Measurements from ENCODE around the gene TAMALIN.

The TAMALIN gene

GRCh38 chr12:52045794-52046199 lies 39.1 kb downstream of the TAMALIN start:
- H3K9me3 Mint-ChIP-seq = no peaks in the 10 kb centered on the region
- no peak overlapping the region for H3K4me3 Mint-ChIP-seq
- peaks cover 54% of the 10 kb centered on the region for H3K4me1 Mint-ChIP-seq
- peaks cover 28% of the 10 kb centered on the region for H3K36me3 Mint-ChIP-seq (ENCODE audit: low read depth)
- H3K27me3 Mint-ChIP-seq = no peaks in the 10 kb centered on the region
- ATAC-seq (no peak), DNase-seq (no peak)
- no peak overlapping the region for H3K27ac Mint-ChIP-seq

DNA sequence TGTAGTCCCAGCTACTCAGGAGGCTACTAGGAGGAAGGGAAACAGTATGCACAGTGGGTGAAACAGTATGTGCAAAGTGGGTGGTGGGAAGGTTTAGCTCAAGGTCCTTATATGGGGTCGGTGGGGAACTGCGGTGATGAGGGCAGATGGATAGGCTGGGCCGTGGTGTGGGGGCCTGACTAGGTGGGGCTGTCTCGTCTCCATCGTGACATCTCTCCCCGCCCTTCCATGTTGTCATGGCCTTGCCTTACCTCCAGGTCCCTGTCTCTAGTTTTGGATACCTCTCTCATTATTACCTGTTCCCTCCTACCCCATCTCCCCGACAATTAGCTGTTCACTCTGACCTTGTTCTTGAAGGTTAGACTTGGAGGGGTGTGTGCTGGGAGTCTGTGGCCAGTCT lies 40.1 kb downstream of the TAMALIN start:
- Mint-ChIP-seq H3K27me3 (no peaks in the 10 kb centered on the region), H3K9me3 (no peaks in the 10 kb centered on the region), H3K4me1 (peaks cover 48% of the 10 kb centered on the region), H3K4me3 (no peak overlapping the region), H3K27ac (no peak overlapping the region), H3K36me3 (ENCODE audit: low read depth) (peaks cover 30% of the 10 kb centered on the region)
- ATAC-seq (no peak), DNase-seq (no peak)

GRCh38 chr12:52049286-52049685 lies 42.5 kb downstream of the TAMALIN start:
- Mint-ChIP-seq H3K9me3 (no peaks in the 10 kb centered on the region), H3K4me3 (peak overlapping the region; percentile 99), H3K27me3 (no peaks in the 10 kb centered on the region), H3K36me3 (ENCODE audit: low read depth) (peaks cover 30% of the 10 kb centered on the region), H3K27ac (peak overlapping the region; percentile 92), H3K4me1 (peaks cover 53% of the 10 kb centered on the region)
- ATAC-seq = no peak
- no peak for DNase-seq

GRCh38 chr12:52049688-52050087 lies 42.9 kb downstream of the TAMALIN start:
- H3K27me3 Mint-ChIP-seq = no peaks in the 10 kb centered on the region
- DNase-seq = no peak
- H3K9me3 Mint-ChIP-seq = no peaks in the 10 kb centered on the region
- H3K4me1 Mint-ChIP-seq = peaks cover 52% of the 10 kb centered on the region
- ATAC-seq = no peak
- peak overlapping the region; percentile 99 for H3K4me3 Mint-ChIP-seq
- peaks cover 27% of the 10 kb centered on the region for H3K36me3 Mint-ChIP-seq (ENCODE audit: low read depth)
- H3K27ac Mint-ChIP-seq = peak overlapping the region; percentile 92

GRCh38 chr12:52050116-52050757 lies 43.5 kb downstream of the TAMALIN start:
- peaks cover 52% of the 10 kb centered on the region for H3K4me1 Mint-ChIP-seq
- DNase-seq (no peak), ATAC-seq (no peak)
- peak overlapping the region; percentile 92 for H3K27ac Mint-ChIP-seq
- H3K9me3 Mint-ChIP-seq = no peaks in the 10 kb centered on the region
- H3K27me3 Mint-ChIP-seq = no peaks in the 10 kb centered on the region
- peaks cover 30% of the 10 kb centered on the region for H3K36me3 Mint-ChIP-seq (ENCODE audit: low read depth)
- peak overlapping the region; percentile 99 for H3K4me3 Mint-ChIP-seq

DNA sequence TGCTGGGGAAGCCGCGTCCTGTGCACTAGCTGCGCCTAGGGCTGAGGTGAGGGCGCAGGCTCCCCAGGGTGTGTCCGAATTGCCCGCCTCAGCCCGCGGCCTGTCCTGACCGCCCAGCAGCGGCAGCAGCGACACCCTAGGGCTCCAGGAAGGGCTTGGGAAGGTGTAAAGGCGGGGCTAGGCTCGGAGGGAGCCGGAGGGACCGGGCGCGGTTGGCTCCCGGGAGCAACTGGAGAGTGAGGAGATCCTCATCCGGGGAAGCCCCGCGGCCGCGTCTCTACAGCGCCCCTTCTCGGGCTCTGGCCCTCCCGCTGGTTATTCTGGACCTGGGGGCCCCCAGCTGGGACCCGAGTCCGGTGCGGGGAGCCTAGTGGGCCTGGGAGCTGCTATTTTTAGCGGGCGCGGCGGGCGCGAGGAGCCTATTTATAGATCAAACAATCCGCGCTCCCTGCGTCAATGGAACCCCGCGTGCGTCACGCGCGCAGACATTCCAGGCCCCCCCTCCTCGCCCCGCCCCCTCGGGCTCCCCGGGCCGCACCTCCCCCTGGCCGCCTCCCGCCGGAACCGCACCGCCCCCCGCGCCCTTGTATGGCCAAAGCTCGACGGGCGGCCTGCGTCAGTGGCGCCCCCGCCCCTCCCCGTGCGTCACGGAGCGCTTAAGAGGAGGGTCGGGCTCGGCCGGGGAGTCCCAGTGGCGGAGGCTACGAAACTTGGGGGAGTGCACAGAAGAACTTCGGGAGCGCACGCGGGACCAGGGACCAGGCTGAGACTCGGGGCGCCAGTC lies 44.2 kb downstream of the TAMALIN start, which contains the start of gene NR4A1:
TSS of gene NR4A1 (plus strand) at position 685 of the 784 bp plus-strand sequence. CDS start 2,887 bp downstream, outside the sequence.
- H3K27ac Mint-ChIP-seq = peak within 1 kb of the TSS; percentile 98
- H3K4me1 Mint-ChIP-seq = peaks cover 45% of the 10 kb centered on the region
- DNase-seq (peak; percentile 100), ATAC-seq (peak; percentile 86)
- peaks cover 34% of the 10 kb centered on the region for H3K36me3 Mint-ChIP-seq (ENCODE audit: low read depth)
- H3K4me3 Mint-ChIP-seq = peak within 1 kb of the TSS; percentile 99
- no peaks in the 10 kb centered on the region for H3K27me3 Mint-ChIP-seq
- no peaks in the 10 kb centered on the region for H3K9me3 Mint-ChIP-seq

DNA sequence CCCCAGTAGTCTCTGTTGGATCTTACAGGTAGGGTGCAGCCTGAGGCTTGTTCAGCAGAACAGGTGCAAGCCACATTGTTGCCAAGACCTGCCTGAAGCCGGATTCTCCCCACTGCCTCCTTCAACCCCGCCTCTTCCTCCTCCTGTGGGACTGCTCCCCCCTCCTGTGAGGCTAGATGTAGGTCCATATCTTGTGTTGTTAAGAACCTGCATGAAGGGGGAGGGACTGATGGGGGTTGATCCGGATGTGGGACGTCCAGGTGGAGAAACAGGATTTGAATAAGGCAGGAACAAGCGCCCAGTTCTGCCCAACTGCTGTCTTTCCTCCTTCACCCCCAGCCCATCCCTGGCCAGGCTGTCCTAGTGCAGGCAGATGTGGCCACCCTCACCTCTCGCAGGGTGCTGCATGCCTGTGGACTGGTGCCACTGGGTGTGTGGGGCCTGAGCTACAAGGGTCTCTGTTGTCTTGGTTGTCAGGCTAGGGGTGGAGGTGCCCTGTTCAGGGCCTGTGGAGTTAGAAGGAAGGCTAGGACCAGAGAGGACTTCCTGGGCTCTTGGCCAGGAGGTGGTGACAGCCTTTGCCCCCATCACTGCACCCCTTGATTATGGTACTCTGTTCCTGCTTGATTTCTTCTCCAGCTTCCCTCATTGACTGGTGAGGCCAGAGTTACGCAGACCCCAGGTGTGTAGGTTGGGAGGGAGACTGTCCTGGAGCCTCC lies 45.9 kb downstream of the TAMALIN start:
- peak overlapping the region; percentile 98 for H3K27ac Mint-ChIP-seq
- DNase-seq = no peak
- peaks cover 40% of the 10 kb centered on the region for H3K4me1 Mint-ChIP-seq
- no peak for ATAC-seq
- H3K27me3 Mint-ChIP-seq = no peaks in the 10 kb centered on the region
- H3K9me3 Mint-ChIP-seq = no peaks in the 10 kb centered on the region
- peak overlapping the region; percentile 99 for H3K4me3 Mint-ChIP-seq
- H3K36me3 Mint-ChIP-seq (ENCODE audit: low read depth) = peaks cover 40% of the 10 kb centered on the region

DNA sequence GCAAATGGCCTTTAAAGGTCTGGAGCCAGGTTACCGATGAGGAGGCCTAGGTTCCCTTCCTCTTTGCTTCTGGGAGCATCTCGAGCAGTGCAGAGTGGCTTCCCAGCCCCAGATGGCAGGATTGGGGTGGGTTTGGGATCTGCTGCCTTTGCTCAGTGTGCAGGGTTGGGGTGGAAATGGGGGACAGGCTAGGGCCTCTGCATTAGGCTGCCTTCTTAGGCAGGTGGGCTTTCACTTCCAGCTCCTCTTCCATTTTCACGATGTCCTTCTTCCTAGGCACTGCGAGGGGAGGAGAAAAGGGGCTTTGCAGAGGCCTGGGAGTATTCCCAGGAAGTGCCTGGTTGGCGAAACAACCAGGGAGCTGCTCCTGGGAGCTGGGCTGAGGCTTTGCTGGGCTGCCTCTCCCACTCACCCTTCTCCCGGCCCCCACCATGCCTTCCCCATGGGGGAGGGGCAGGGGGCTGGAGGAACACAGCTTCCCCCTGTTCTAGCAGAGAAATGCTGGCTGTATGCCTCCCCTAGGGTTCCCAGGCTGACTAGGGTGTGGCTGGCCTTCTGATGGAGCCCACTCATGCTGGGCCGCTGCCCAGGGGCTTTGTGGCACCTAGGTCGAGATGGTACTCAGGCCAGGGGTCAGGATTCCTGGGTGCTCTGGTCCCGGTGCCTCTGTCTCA lies 46.9 kb downstream of the TAMALIN start:
- Mint-ChIP-seq H3K4me1 (peaks cover 40% of the 10 kb centered on the region), H3K36me3 (ENCODE audit: low read depth) (peaks cover 44% of the 10 kb centered on the region), H3K27me3 (no peaks in the 10 kb centered on the region), H3K27ac (peak overlapping the region; percentile 22), H3K9me3 (no peaks in the 10 kb centered on the region), H3K4me3 (peak overlapping the region; percentile 99)
- DNase-seq = no peak
- ATAC-seq = no peak

DNA sequence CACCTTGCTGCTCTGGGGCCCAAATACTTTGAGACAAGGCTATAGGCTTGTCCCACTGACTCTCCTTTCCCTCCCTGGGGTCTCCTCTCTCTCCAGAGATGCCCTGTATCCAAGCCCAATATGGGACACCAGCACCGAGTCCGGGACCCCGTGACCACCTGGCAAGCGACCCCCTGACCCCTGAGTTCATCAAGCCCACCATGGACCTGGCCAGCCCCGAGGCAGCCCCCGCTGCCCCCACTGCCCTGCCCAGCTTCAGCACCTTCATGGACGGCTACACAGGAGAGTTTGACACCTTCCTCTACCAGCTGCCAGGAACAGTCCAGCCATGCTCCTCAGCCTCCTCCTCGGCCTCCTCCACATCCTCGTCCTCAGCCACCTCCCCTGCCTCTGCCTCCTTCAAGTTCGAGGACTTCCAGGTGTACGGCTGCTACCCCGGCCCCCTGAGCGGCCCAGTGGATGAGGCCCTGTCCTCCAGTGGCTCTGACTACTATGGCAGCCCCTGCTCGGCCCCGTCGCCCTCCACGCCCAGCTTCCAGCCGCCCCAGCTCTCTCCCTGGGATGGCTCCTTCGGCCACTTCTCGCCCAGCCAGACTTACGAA lies 47.6 kb downstream of the TAMALIN start:
- Mint-ChIP-seq H3K27ac (no peak overlapping the region), H3K9me3 (no peaks in the 10 kb centered on the region), H3K36me3 (ENCODE audit: low read depth) (peaks cover 45% of the 10 kb centered on the region), H3K27me3 (no peaks in the 10 kb centered on the region), H3K4me3 (peak overlapping the region; percentile 99), H3K4me1 (peaks cover 37% of the 10 kb centered on the region)
- ATAC-seq = no peak
- DNase-seq = no peak

GRCh38 chr12:52054833-52055730 lies 48.3 kb downstream of the TAMALIN start:
- H3K27ac Mint-ChIP-seq = no peak overlapping the region
- no peak for ATAC-seq
- H3K9me3 Mint-ChIP-seq = no peaks in the 10 kb centered on the region
- H3K4me3 Mint-ChIP-seq = no peak overlapping the region
- DNase-seq = no peak
- no peaks in the 10 kb centered on the region for H3K27me3 Mint-ChIP-seq
- peaks cover 51% of the 10 kb centered on the region for H3K36me3 Mint-ChIP-seq (ENCODE audit: low read depth)
- peaks cover 30% of the 10 kb centered on the region for H3K4me1 Mint-ChIP-seq

GRCh38 chr12:52055731-52056711 lies 49.3 kb downstream of the TAMALIN start:
- DNase-seq (no peak), ATAC-seq (no peak)
- H3K4me1 Mint-ChIP-seq = peaks cover 23% of the 10 kb centered on the region
- peaks cover 51% of the 10 kb centered on the region for H3K36me3 Mint-ChIP-seq (ENCODE audit: low read depth)
- H3K9me3 Mint-ChIP-seq = no peaks in the 10 kb centered on the region
- no peak overlapping the region for H3K27ac Mint-ChIP-seq
- no peak overlapping the region for H3K4me3 Mint-ChIP-seq
- no peaks in the 10 kb centered on the region for H3K27me3 Mint-ChIP-seq

DNA sequence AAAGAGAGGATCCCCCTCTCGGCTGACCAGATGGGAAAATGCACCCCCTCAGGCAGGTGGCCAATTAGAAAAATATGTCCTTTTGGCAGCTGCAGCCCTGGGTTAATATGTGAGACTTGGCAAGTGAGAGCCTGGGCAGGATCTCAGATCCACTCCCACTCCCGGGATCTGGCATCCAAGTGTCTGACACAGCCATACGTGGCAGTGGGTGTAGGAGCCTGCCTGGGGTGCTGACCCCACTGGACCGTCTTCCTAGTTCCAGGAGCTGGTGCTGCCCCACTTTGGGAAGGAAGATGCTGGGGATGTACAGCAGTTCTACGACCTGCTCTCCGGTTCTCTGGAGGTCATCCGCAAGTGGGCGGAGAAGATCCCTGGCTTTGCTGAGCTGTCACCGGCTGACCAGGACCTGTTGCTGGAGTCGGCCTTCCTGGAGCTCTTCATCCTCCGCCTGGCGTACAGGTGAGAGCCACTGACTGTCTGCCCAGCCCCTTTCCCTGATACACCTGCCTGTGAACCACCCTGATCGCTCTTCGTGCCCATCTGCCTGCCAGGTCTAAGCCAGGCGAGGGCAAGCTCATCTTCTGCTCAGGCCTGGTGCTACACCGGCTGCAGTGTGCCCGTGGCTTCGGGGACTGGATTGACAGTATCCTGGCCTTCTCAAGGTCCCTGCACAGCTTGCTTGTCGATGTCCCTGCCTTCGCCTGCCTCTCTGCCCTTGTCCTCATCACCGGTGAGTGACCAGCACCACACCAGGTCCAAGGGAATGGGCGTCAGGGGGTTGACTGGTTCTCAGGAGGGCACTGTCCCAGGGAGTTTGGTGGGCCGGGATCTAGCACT lies 50.3 kb downstream of the TAMALIN start:
- no peaks in the 10 kb centered on the region for H3K27me3 Mint-ChIP-seq
- peaks cover 44% of the 10 kb centered on the region for H3K36me3 Mint-ChIP-seq (ENCODE audit: low read depth)

More for the DNA sequence above, 50.3 kb downstream of the TAMALIN start:
- no peak overlapping the region for H3K27ac Mint-ChIP-seq
- peaks cover 18% of the 10 kb centered on the region for H3K4me1 Mint-ChIP-seq
- ATAC-seq = no peak
- no peak for DNase-seq
- no peak overlapping the region for H3K4me3 Mint-ChIP-seq
- H3K9me3 Mint-ChIP-seq = no peaks in the 10 kb centered on the region
